ENCODE measurements around the gene SAA4.

Gene SAA4

DNA sequence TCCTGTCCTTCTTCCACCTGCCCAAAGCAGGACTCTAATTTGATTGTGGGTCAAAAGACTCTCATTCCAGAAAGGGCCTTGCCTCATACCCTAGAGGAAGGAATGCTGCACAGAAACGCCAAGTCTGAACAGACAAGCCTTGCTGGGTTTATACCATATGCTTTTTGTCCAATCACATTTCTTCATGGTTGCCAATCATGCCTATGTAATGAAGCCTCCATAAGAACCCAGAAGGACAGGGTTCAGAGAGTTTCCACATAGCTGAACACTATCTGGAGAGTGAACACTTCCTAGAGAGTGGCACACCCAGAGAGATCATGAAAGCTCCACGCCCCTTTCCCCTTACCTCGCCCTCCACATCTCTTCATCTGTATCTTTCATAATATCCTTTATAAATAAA, 16.6 kb upstream of the SAA4 start:
- ChIA-PET POLR2A (no interaction called here), CTCF (interaction anchor here (1.6 kb wide), 1 partner anchor 9 kb away, joined by 7 read pairs; no protein-coding TSS in a partner anchor)

More for the DNA sequence above, 16.6 kb upstream of the SAA4 start:
- no peak overlapping the region for H3K4me3 ChIP-seq (ENCODE audit: low read depth, low read length)
- no peaks in the 10 kb centered on the region for H3K36me3 ChIP-seq (ENCODE audit: control insufficient read depth in 2 of 2, insufficient read depth in 1 of 2, low read length in 2 of 2)
- H3K27ac ChIP-seq (ENCODE audit: extremely low read depth, low read depth, low read length), result no peak overlapping the region
- H3K4me1 ChIP-seq (ENCODE audit: control insufficient read depth, insufficient read depth, low read length), result no peaks in the 10 kb centered on the region
- no peak for TF ChIP-seq ZNF514 (tag by site-specific recombination; IDR thresholded peaks at IDR 0.05)
- TF ChIP-seq, protein P1, sequence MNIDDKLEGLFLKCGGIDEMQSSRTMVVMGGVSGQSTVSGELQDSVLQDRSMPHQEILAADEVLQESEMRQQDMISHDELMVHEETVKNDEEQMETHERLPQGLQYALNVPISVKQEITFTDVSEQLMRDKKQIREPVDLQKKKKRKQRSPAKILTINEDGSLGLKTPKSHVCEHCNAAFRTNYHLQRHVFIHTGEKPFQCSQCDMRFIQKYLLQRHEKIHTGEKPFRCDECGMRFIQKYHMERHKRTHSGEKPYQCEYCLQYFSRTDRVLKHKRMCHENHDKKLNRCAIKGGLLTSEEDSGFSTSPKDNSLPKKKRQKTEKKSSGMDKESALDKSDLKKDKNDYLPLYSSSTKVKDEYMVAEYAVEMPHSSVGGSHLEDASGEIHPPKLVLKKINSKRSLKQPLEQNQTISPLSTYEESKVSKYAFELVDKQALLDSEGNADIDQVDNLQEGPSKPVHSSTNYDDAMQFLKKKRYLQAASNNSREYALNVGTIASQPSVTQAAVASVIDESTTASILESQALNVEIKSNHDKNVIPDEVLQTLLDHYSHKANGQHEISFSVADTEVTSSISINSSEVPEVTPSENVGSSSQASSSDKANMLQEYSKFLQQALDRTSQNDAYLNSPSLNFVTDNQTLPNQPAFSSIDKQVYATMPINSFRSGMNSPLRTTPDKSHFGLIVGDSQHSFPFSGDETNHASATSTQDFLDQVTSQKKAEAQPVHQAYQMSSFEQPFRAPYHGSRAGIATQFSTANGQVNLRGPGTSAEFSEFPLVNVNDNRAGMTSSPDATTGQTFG (tag by site-specific recombination; IDR thresholded peaks at IDR 0.05; ENCODE audit: borderline replicate concordance), result no peak
- TF ChIP-seq, protein P2, sequence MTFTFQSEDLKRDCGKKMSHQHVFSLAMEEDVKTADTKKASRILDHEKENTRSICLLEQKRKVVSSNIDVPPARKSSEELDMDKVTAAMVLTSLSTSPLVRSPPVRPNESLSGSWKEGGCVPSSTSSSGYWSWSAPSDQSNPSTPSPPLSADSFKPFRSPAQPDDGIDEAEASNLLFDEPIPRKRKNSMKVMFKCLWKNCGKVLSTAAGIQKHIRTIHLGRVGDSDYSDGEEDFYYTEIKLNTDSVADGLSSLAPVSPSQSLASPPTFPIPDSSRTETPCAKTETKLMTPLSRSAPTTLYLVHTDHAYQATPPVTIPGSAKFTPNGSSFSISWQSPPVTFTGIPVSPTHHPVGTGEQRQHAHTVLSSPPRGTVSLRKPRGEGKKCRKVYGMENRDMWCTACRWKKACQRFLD (tag by site-specific recombination; IDR thresholded peaks at IDR 0.05), result no peak
- no peak for TF ChIP-seq ZBTB8A (tag by site-specific recombination; IDR thresholded peaks at IDR 0.05)
- TF ChIP-seq, protein P3, sequence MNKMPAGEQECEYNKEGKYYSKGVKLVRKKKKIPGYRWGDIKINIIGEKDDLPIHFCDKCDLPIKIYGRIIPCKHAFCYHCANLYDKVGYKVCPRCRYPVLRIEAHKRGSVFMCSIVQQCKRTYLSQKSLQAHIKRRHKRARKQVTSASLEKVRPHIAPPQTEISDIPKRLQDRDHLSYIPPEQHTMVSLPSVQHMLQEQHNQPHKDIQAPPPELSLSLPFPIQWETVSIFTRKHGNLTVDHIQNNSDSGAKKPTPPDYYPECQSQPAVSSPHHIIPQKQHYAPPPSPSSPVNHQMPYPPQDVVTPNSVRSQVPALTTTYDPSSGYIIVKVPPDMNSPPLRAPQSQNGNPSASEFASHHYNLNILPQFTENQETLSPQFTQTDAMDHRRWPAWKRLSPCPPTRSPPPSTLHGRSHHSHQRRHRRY (tag by site-specific recombination; IDR thresholded peaks at IDR 0.05), result no peak
- TF ChIP-seq ZEB2 (tag by site-specific recombination; IDR thresholded peaks at IDR 0.05), result no peak
- TF ChIP-seq ZNF223 (tag by site-specific recombination; IDR thresholded peaks at IDR 0.05), result no peak
- no peak for TF ChIP-seq ZFP69B (tag by site-specific recombination; IDR thresholded peaks at IDR 0.05)
- TF ChIP-seq, protein P4, sequence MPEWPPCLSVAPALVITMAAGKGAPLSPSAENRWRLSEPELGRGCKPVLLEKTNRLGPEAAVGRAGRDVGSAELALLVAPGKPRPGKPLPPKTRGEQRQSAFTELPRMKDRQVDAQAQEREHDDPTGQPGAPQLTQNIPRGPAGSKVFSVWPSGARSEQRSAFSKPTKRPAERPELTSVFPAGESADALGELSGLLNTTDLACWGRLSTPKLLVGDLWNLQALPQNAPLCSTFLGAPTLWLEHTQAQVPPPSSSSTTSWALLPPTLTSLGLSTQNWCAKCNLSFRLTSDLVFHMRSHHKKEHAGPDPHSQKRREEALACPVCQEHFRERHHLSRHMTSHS (tag by site-specific recombination; IDR thresholded peaks at IDR 0.05), result no peak
- no peak for TF ChIP-seq ZNF785 (tag by site-specific recombination; IDR thresholded peaks at IDR 0.05)
- TF ChIP-seq, protein P5, sequence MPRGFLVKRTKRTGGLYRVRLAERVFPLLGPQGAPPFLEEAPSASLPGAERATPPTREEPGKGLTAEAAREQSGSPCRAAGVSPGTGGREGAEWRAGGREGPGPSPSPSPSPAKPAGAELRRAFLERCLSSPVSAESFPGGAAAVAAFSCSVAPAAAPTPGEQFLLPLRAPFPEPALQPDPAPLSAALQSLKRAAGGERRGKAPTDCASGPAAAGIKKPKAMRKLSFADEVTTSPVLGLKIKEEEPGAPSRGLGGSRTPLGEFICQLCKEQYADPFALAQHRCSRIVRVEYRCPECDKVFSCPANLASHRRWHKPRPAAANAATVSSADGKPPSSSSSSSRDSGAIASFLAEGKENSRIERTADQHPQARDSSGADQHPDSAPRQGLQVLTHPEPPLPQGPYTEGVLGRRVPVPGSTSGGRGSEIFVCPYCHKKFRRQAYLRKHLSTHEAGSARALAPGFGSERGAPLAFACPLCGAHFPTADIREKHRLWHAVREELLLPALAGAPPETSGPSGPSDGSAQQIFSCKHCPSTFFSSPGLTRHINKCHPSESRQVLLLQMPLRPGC (tag by site-specific recombination; IDR thresholded peaks at IDR 0.05), result no peak
- TF ChIP-seq ZNF311 (tag by site-specific recombination; IDR thresholded peaks at IDR 0.05; ENCODE audit: borderline replicate concordance), result no peak
- TF ChIP-seq ZNF121 (tag by site-specific recombination; IDR thresholded peaks at IDR 0.05), result no peak
- no peak for TF ChIP-seq ZNF843 (tag by site-specific recombination; IDR thresholded peaks at IDR 0.05)
- TF ChIP-seq, protein P6, sequence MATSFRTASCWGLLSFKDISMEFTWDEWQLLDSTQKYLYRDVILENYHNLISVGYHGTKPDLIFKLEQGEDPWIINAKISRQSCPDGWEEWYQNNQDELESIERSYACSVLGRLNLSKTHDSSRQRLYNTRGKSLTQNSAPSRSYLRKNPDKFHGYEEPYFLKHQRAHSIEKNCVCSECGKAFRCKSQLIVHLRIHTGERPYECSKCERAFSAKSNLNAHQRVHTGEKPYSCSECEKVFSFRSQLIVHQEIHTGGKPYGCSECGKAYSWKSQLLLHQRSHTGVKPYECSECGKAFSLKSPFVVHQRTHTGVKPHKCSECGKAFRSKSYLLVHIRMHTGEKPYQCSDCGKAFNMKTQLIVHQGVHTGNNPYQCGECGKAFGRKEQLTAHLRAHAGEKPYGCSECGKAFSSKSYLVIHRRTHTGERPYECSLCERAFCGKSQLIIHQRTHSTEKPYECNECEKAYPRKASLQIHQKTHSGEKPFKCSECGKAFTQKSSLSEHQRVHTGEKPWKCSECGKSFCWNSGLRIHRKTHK (tag by site-specific recombination; IDR thresholded peaks at IDR 0.05), result no peak
- TF ChIP-seq, protein P7, sequence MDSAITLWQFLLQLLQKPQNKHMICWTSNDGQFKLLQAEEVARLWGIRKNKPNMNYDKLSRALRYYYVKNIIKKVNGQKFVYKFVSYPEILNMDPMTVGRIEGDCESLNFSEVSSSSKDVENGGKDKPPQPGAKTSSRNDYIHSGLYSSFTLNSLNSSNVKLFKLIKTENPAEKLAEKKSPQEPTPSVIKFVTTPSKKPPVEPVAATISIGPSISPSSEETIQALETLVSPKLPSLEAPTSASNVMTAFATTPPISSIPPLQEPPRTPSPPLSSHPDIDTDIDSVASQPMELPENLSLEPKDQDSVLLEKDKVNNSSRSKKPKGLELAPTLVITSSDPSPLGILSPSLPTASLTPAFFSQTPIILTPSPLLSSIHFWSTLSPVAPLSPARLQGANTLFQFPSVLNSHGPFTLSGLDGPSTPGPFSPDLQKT (IDR thresholded peaks at IDR 0.05; ENCODE audit: borderline replicate concordance, low read depth, low read length), result no peak
- no peak for TF ChIP-seq ZNF560 (tag by site-specific recombination; IDR thresholded peaks at IDR 0.05; ENCODE audit: borderline replicate concordance)
- TF ChIP-seq, protein P8, sequence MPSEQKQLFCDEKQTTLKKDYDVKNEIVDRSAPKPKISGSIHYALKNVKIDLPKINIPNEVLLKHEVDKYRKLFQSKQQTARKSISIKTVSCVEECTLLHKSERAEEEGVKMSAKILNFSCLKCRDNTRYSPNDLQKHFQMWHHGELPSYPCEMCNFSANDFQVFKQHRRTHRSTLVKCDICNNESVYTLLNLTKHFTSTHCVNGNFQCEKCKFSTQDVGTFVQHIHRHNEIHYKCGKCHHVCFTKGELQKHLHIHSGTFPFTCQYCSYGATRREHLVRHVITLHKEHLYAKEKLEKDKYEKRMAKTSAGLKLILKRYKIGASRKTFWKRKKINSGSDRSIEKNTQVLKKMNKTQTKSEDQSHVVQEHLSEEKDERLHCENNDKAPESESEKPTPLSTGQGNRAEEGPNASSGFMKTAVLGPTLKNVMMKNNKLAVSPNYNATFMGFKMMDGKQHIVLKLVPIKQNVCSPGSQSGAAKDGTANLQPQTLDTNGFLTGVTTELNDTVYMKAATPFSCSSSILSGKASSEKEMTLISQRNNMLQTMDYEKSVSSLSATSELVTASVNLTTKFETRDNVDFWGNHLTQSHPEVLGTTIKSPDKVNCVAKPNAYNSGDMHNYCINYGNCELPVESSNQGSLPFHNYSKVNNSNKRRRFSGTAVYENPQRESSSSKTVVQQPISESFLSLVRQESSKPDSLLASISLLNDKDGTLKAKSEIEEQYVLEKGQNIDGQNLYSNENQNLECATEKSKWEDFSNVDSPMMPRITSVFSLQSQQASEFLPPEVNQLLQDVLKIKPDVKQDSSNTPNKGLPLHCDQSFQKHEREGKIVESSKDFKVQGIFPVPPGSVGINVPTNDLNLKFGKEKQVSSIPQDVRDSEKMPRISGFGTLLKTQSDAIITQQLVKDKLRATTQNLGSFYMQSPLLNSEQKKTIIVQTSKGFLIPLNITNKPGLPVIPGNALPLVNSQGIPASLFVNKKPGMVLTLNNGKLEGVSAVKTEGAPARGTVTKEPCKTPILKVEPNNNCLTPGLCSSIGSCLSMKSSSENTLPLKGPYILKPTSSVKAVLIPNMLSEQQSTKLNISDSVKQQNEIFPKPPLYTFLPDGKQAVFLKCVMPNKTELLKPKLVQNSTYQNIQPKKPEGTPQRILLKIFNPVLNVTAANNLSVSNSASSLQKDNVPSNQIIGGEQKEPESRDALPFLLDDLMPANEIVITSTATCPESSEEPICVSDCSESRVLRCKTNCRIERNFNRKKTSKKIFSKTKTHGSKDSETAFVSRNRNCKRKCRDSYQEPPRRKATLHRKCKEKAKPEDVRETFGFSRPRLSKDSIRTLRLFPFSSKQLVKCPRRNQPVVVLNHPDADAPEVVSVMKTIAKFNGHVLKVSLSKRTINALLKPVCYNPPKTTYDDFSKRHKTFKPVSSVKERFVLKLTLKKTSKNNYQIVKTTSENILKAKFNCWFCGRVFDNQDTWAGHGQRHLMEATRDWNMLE (tag by site-specific recombination; conservative IDR thresholded peaks at IDR 0.05; ENCODE audit: low read depth), result no peak
- TF ChIP-seq, protein P9, sequence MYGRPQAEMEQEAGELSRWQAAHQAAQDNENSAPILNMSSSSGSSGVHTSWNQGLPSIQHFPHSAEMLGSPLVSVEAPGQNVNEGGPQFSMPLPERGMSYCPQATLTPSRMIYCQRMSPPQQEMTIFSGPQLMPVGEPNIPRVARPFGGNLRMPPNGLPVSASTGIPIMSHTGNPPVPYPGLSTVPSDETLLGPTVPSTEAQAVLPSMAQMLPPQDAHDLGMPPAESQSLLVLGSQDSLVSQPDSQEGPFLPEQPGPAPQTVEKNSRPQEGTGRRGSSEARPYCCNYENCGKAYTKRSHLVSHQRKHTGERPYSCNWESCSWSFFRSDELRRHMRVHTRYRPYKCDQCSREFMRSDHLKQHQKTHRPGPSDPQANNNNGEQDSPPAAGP (tag by site-specific recombination; IDR thresholded peaks at IDR 0.05), result no peak
- TF ChIP-seq EGR2 (tag by site-specific recombination; IDR thresholded peaks at IDR 0.05; ENCODE audit: low read depth), result no peak
- H3K9me3 ChIP-seq (ENCODE audit: control insufficient read depth, insufficient read depth, low read depth, low read length), result no peaks in the 10 kb centered on the region

All from HEK293 (cell line).